Gastrocnemius medialis (tissue), 4 donors: ENCODE measurements around the gene NLGN4X.

ENCODE experiments used
- POLR2A ChIP-seq, 2 donors: fragments of 450-650 bp; IDR thresholded peaks; one replicate each; pipeline ENCODE4 v1.6.1; 2017; ENCODE audit warnings: antibody characterized with exemption in 2 of 2, mild to moderate bottlenecking in 2 of 2, moderate library complexity in 2 of 2
- TF ChIP-seq, protein P1 (sequence below), 5 experiments: fragments of 450-650 bp in 3 of 5; fragments of 200-600 bp in 2 of 5; sonication (generic) in 2 of 5; IDR thresholded peaks in 4 of 5; conservative IDR thresholded peaks in 1 of 5; 1 replicate in 4 of 5; 2 replicates in 1 of 5; pipeline ENCODE4 v1.5.1; 2016 to 2019; ENCODE audit warnings: antibody characterized with exemption in 5 of 5, mild to moderate bottlenecking in 3 of 5, moderate library complexity in 3 of 5

DNA sequence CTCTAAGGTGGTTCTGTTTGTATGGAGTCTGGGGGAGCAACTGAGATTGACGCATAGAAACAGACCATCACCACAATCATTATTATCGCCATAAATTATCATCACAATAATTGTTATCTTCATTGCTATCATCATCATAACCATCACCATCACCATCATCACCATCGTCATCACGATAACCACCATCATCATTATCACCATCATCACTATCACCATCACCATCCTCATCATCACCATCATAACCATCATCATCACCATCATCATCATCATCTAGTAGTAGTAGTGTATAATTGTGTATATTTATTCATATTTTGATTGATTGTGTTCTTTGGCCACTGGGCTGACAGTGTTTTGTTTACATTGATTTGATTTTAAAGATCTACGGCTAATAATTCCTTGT lies 95.7 kb downstream of the NLGN4X start:
- TF ChIP-seq, protein P1, sequence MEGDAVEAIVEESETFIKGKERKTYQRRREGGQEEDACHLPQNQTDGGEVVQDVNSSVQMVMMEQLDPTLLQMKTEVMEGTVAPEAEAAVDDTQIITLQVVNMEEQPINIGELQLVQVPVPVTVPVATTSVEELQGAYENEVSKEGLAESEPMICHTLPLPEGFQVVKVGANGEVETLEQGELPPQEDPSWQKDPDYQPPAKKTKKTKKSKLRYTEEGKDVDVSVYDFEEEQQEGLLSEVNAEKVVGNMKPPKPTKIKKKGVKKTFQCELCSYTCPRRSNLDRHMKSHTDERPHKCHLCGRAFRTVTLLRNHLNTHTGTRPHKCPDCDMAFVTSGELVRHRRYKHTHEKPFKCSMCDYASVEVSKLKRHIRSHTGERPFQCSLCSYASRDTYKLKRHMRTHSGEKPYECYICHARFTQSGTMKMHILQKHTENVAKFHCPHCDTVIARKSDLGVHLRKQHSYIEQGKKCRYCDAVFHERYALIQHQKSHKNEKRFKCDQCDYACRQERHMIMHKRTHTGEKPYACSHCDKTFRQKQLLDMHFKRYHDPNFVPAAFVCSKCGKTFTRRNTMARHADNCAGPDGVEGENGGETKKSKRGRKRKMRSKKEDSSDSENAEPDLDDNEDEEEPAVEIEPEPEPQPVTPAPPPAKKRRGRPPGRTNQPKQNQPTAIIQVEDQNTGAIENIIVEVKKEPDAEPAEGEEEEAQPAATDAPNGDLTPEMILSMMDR (IDR thresholded peaks at IDR 0.05 in 4 of 5, conservative IDR thresholded peaks at IDR 0.05 in 1 of 5) = no peak
- TF ChIP-seq POLR2A (IDR thresholded peaks at IDR 0.05) = no peak
